Measurements from ENCODE around the gene MGAT5.
A peak's percentile ranks its signal among the peaks of the same experiment; 100 is the strongest.
"Not testable (repeated sequence)": the region's sequence is repeated elsewhere in the genome, so short reads cannot be mapped to it uniquely, and the experiment has no call there.

MGAT5 gene

GRCh38 chr2:134469516-134470115 is 215.7 kb downstream of the MGAT5 start:
- H3K4me3 Mint-ChIP-seq: no peak overlapping the region
- no peaks in the 10 kb centered on the region for H3K4me1 Mint-ChIP-seq
- DNase-seq: no peak
- peaks cover 8 to 20% of the 10 kb centered on the region in 2 donors for H3K9me3 Mint-ChIP-seq
- ATAC-seq: no peak
- H3K27me3 Mint-ChIP-seq: no peaks in the 10 kb centered on the region
- H3K27ac Mint-ChIP-seq: no peak overlapping the region

- Mint-ChIP-seq H3K4me3 (no peak overlapping the region), H3K9me3 (peaks cover 8 to 20% of the 10 kb centered on the region in 2 donors), H3K4me1 (no peaks in the 10 kb centered on the region), H3K27me3 (no peaks in the 10 kb centered on the region), H3K27ac (no peak overlapping the region)
- no peak for DNase-seq
- no peak for ATAC-seq
These were observed 216.8 kb downstream of the MGAT5 start for GRCh38 chr2:134470561-134471168.

- not testable (repeated sequence) for H3K4me3 Mint-ChIP-seq, H3K4me1 Mint-ChIP-seq, H3K27me3 Mint-ChIP-seq, H3K27ac Mint-ChIP-seq, DNase-seq, ATAC-seq
- peaks cover 4 to 18% of the 10 kb centered on the region in 2 donors for H3K9me3 Mint-ChIP-seq
These were observed 223.1 kb downstream of the MGAT5 start for GRCh38 chr2:134476982-134477381.

- no peak for ATAC-seq
- Mint-ChIP-seq H3K4me3 (no peak overlapping the region), H3K27ac (no peak overlapping the region), H3K9me3 (no peaks in the 10 kb centered on the region), H3K4me1 (no peaks in the 10 kb centered on the region), H3K27me3 (peaks cover 15% of the 10 kb centered on the region)
- DNase-seq: no peak
These were observed 225.9 kb downstream of the MGAT5 start for GRCh38 chr2:134479696-134480330.

DNA sequence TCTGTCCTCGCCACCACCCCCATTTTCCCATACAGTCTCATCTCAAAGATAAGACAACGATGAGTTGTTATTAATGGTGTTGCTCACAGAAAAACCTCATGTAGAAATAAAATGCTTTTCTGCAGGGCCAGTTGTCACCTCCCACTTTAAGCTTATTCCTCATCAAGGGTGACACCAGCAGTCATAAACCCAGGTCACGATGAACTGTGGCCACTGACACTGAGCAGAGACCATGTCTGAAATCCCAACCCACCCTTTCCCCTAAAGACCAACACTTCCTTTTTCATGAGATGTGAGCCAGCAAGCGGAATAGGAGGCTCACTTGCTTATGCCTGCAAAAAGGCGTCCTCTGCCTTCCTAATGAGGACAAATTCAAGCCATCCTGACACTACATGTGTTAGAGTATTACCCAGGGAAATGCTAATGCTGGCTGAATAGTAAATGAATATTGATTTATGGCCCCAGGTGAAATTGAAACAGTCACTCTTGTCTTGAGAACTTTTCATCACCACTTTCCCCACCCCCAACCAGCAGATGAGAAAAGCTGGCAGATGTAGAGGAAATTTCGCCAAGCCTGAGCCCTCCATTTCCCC is 228.4 kb downstream of the MGAT5 start:
- Mint-ChIP-seq H3K27me3 (peaks cover 26% of the 10 kb centered on the region), H3K9me3 (no peaks in the 10 kb centered on the region), H3K4me3 (no peak overlapping the region), H3K27ac (no peak overlapping the region), H3K4me1 (no peaks in the 10 kb centered on the region)
- no peak for ATAC-seq
- no peak for DNase-seq

- Mint-ChIP-seq H3K27me3 (peaks cover 26% of the 10 kb centered on the region), H3K27ac (no peak overlapping the region), H3K4me3 (no peak overlapping the region), H3K4me1 (no peaks in the 10 kb centered on the region), H3K9me3 (no peaks in the 10 kb centered on the region)
- DNase-seq (no peak), ATAC-seq (no peak)
These were observed 229.0 kb downstream of the MGAT5 start for GRCh38 chr2:134482766-134483340.

- no peak overlapping the region for H3K27ac Mint-ChIP-seq
- H3K4me3 Mint-ChIP-seq: no peak overlapping the region
- H3K4me1 Mint-ChIP-seq: no peaks in the 10 kb centered on the region
- DNase-seq: no peak
- H3K9me3 Mint-ChIP-seq: no peaks in the 10 kb centered on the region
- no peak for ATAC-seq
- H3K27me3 Mint-ChIP-seq: peaks cover 34% of the 10 kb centered on the region
These were observed 236.0 kb downstream of the MGAT5 start for GRCh38 chr2:134489732-134490384.

DNA sequence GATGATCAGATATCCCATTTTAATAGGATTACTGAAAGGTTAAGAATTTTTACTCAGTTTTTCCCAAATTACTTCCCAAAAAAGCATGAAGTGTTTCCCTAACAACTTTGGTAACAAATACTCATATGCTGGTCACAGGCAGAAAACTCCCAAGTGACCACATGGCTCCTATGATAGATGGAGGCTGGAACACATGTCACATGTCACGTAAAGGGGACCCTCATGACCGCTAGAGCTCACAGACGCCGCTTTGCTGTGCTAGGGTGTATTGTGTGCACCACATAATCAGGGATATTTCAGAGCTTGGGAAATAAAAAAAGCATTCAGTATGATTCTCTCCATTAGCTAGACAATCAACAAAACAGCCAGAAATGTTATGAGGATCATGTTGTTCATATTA is 236.7 kb downstream of the MGAT5 start:
- ATAC-seq (no peak), DNase-seq (no peak)
- H3K27ac Mint-ChIP-seq: no peak overlapping the region
- H3K4me3 Mint-ChIP-seq: no peak overlapping the region
- no peaks in the 10 kb centered on the region for H3K9me3 Mint-ChIP-seq
- peaks cover 33% of the 10 kb centered on the region for H3K27me3 Mint-ChIP-seq
- no peaks in the 10 kb centered on the region for H3K4me1 Mint-ChIP-seq

- H3K4me3 Mint-ChIP-seq: no peak overlapping the region
- no peak for ATAC-seq
- H3K27ac Mint-ChIP-seq: no peak overlapping the region
- no peaks in the 10 kb centered on the region for H3K9me3 Mint-ChIP-seq
- H3K4me1 Mint-ChIP-seq: no peaks in the 10 kb centered on the region
- peaks cover 29% of the 10 kb centered on the region for H3K27me3 Mint-ChIP-seq
- DNase-seq: no peak
These were observed 237.2 kb downstream of the MGAT5 start for GRCh38 chr2:134491022-134491421.

- no peaks in the 10 kb centered on the region for H3K9me3 Mint-ChIP-seq
- no peak for ATAC-seq
These were observed 238.0 kb downstream of the MGAT5 start for GRCh38 chr2:134491771-134492441.

DNA sequence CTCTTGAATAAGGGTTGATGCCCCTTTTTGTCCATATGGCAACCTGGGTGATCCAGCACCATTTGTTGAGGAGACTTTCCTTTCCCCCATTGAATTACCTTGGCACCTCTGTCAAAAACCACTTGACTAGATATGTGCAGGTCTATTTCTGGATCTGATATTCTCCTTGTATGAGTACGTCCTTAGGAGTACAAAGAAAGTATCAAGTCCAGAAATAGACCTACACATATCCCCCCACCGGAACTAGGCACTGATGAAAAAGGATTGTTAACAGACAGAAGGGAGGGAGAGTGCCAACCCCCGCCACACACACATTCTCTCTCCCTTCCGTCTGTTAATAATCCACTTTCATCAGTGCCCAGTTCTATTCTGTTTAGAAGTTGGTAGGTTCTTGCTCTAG is 239.9 kb downstream of the MGAT5 start:
- no peak for DNase-seq
- Mint-ChIP-seq H3K4me1 (no peaks in the 10 kb centered on the region), H3K27me3 (peaks cover 16% of the 10 kb centered on the region), H3K27ac (no peak overlapping the region), H3K4me3 (no peak overlapping the region), H3K9me3 (no peaks in the 10 kb centered on the region)
- ATAC-seq: no peak

More at GRCh38 chr2:134491771-134492441, 238.0 kb downstream of the MGAT5 start:
- no peaks in the 10 kb centered on the region for H3K4me1 Mint-ChIP-seq
- DNase-seq: no peak
- peaks cover 24% of the 10 kb centered on the region for H3K27me3 Mint-ChIP-seq
- no peak overlapping the region for H3K27ac Mint-ChIP-seq
- no peak overlapping the region for H3K4me3 Mint-ChIP-seq

DNA sequence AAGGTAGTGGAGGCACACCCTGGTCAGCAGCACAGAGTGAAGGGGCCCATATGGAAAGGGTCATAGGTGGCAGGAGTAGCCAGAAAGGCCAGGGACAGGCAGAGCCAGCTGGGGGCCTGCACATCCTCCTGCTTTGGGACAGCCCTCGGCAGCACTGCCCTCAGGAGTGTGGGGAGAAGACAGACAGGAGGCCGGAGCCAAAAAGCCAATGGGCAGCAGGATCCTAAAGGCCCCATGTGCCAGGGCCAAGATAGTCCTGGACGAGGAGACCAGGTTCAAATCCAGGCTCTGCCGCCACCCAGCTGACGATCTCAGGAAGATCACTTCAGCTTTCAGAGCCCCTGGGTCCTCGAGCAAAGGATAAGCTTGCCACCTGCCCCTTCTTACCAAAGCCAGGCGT is 244.8 kb downstream of the MGAT5 start:
- H3K27me3 Mint-ChIP-seq: no peaks in the 10 kb centered on the region
- H3K4me1 Mint-ChIP-seq: no peaks in the 10 kb centered on the region
- H3K9me3 Mint-ChIP-seq: no peaks in the 10 kb centered on the region
- DNase-seq (no peak), ATAC-seq (no peak)
- H3K27ac Mint-ChIP-seq: peak overlapping the region in 1 of 2 donors; percentile 52
- no peak overlapping the region for H3K4me3 Mint-ChIP-seq

GRCh38 chr2:134499307-134499926 is 245.5 kb downstream of the MGAT5 start:
- Mint-ChIP-seq H3K9me3 (no peaks in the 10 kb centered on the region), H3K27me3 (no peaks in the 10 kb centered on the region), H3K27ac (no peak overlapping the region), H3K4me1 (no peaks in the 10 kb centered on the region), H3K4me3 (no peak overlapping the region)
- DNase-seq: no peak
- no peak for ATAC-seq

DNA sequence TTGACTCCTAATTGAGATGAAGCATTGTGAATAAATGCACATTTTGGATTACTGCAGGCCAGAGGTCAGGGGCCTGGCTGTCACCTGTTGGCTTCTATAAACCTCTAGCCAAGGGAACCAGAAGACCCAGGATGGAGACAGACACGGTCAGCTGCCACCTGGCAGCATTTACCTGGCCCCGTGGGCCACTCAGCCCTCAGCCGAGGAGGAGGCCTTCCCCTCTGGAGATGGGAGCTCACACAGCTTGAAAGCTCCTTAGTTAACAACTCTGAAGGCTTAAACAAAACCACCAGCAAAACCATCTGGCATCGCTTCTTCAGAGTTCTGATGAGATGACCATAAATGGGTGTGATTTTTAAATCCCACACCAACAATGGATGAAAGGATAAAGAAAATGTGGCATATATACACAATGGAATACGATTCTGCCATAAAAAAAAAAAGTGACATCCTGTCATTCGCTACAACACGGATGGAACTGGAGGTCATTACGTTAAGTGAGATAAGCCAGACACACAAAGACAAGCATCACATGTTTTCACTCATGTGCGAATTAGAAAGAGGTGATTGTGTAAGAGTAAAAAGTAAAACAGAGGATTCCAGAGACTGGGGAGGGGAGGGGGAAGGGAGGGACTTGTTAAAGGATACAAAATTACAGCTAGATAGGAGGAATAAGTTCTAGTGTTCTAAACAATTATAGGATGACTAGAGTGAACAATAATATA is 246.5 kb downstream of the MGAT5 start:
- H3K27me3 Mint-ChIP-seq: no peaks in the 10 kb centered on the region
- no peaks in the 10 kb centered on the region for H3K4me1 Mint-ChIP-seq
- DNase-seq: no peak
- no peak overlapping the region for H3K4me3 Mint-ChIP-seq
- H3K9me3 Mint-ChIP-seq: no peaks in the 10 kb centered on the region
- no peak for ATAC-seq
- H3K27ac Mint-ChIP-seq: no peak overlapping the region

Data from stimulated activated naive CD8-positive, alpha-beta T cell treated with anti-CD3 and anti-CD28 coated beads, Interleukin-15, amount 100 ng/mL, for 72 hours (primary cell).